NCI-H2029 treated with DMSO at 0.1 percent for 48 hours (cell line): ENCODE measurements around the gene MAP2K6.
A peak's percentile ranks its signal among the peaks of the same experiment; 100 is the strongest.

Experiments
- DNase-seq: peaks from one replicate; lab custom pipeline; 2025; lab: John Stamatoyannopoulos, UW

The MAP2K6 gene

DNA sequence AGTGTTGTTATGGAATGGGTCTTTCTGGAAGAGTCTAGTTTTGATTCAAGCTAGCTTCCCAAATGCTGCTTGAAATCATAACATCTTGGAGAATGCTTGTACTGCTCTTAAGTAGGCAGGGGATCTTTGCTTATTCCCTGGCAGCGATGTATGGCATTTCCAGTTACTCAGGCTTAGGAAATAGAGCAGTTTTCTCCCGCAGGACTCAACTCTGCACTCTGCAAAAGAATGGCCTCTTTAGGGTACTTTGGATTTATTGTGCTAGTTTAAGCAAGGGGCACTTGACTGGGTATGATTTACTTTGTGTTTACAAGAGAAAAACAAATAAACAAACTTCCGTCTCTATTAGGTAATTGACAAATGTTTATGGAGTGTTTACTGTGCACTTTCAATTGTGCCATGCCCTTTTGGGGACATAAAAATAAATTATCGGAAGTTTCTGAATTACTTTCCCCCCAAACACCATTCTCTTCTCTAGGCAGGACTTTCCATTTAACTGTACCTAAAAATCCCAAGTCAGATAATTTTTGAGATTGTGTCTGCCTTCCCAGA, 164.0 kb downstream of the MAP2K6 start:
- peak; percentile 17 for DNase-seq

DNA sequence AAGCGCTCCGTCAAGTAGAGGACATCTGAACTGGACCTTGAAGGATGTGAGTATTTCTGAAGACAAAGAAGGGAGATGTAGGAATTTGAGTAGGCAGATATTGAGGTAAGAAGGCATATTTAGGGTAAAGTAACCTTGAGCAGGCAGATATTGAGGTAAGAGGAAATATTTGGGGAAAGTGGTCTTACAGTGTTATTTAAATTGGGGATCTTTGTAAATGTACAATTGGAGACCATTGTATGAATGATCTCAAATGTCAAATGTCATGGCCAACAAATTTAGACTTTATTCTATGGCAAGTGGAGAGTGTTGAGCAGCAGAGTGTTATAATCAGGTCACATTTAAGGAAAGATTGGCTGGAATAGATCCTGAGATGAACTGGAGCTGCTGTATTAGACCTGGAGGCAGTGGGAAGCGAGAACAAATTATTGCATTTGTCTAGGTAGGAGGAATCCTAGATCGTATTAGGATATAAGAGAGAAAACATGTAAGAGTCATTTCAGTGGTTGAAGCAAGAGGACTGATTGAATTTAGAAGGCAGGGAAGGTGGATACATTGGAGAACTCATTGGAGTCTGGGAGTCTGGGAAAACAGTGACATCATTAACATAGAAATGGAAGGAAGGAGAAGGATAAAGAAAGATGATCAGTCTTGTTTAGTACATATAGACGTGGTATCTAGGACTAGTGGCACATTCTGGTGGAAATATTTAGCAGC, 165.6 kb downstream of the MAP2K6 start:
- DNase-seq = no peak

DNA sequence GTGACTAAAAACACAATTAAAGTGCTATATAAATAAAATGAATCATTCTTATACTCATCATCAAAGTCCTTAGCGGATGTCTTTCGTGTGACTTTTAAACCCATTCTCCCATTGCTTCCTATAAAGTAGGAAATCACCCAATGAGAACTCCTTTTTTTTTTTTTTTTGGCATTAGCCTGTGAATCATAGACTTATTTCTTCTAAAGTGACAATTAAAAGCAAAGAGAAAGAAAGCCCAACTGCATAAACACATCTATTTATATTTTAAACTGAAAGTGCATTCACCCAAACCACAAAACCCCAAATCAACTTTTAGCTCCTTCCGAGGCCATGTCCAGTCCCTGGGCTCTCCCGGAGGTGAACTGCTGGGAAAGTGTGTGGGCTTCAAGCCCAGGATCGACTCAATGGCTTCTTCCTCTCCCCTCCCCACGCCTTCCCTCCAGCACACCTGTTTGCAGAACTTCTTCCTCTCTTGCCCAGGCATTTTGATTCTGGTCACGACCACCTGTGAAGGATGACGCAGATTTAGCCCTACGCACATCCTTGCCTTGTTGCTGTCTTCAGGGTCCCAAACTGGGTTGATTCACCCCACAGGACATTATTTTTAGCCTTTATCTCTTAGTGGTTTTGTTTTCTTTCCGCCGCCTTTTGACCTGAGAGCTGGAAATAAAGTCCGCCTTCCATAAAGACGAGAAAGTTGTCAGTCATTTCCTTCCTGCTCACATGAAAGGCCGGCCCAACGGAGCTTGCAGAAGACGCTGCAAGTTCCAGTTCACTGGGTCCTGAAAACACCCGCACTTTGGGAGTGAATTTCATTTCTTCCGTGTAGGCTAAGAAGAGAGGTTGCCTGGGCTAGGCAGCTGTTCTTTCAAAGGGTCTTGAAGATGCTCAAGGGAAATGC, 166.8 kb downstream of the MAP2K6 start:
- DNase-seq = no peak

DNA sequence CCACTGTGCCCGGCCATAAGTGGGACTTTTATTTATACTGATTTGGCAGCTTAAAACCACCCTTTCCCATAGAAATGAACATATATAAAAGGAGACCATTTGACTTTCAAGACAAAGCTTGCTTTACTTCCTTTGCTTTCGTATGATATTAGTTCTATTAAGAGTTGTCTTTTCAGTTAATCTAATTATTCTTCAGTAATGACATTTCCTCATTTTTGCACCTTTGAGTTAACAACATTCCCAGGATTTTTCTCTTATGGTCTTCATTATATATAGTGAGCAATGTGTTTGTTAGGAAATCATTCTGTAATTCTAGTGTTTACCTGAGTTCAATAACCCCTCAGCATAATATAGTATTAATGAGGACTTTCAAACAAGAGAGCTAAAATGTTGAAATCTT, 173.8 kb downstream of the MAP2K6 start:
- no peak for DNase-seq

DNA sequence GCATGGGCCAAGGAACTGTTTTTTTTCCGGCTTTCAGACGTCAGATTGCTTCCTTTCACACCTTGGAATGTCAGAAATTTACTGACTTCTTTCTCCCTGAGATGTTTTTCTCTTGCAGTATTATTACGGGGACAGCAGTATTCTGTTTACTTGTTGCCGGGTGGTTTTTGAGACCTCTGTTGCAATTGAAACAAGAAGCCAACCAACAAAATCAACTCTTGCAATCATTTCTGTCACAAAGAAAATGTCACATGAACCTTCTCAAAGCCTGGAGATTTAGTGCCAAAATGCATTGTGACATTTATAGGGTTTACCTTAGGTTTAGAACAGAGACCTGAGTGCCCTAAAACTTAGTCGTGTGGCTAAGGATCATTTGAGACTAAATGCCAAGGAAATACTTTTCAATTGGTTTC, 174.3 kb downstream of the MAP2K6 start:
- DNase-seq = no peak

DNA sequence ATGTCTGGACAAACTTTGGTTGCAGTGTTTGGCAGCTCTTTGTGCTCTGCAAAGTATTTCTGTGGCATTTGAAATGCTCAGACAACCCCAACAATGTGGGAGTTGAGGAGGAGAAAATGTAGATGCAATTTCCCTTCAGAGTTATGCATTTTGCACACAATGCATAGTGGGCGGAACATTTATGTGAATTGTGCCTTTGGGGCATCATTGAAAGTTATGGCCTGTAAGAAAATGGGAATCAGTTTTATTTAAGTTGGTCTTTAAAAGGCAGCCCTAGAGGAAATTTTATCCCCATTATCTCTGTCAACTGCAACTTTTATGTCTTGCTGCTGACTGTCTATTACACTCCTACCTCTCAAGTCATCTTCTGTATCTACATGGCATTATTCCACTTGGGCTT, 176.2 kb downstream of the MAP2K6 start:
- no peak for DNase-seq

DNA sequence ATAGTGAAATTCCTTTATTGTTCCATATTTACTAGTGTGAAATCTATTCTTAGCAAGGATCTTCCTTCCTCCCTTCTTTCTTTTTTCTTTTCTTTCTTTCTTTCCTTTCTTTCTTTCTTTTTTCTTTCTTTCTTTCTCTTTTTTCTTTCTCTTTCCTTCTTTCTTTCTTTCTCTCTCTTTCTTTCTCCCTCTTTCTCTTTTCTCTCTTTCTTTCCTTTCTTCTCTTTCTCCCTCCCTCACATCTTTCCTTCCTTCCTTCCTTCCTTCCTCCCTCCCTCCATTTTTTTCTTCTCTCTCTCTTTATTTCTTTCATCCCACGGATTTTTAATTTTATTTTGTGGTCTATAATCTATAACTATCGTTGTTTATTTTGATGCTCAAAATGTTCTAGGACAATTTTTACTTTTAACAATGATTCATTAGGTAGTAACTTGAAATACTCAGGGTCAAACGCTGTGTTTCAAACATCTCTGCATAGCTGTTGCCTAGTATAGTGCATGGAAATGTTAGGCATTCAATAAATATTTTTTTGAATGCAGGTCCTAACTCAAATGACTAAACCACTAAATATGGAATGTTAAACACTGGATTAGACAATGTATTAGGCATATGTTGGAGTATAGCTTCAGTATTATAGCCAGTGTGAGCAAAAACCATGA, 178.3 kb downstream of the MAP2K6 start:
- DNase-seq = no peak

DNA sequence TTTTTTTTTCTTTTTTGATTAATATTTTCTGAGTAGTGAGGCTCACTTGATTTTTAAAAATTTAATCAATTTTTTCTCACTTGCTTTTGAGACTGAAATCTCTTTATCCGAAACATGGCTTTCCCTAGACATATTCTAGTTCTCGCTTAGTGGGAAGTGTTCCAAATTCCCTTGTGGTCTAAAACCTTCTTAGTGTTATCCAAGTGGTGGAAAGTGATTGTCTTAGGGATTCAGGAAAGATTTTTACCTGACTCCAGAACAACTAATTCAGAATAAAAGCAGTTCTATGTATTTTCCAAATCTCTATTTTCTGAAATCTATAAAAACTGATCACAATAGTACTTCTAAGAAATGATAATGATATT, 178.8 kb downstream of the MAP2K6 start:
- no peak for DNase-seq

DNA sequence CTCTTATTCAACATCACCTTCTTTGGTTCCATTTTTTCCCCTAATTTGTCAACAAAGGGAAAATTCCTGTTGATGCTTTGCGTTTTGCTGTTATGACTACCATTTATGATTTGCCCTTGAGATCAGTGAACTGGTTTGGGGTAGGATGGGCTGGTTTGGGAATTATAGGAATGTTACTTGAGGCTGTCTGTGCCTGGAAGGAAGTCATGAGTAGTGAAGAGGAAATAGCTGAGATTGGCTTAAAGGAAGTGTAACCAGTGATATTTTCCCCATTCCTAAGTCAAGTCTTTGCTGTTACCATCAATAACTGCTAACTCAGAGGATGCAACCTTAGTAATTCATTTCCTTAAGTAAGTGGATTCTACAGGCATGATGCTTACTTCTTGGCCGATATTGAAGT, 179.2 kb downstream of the MAP2K6 start:
- DNase-seq = no peak

DNA sequence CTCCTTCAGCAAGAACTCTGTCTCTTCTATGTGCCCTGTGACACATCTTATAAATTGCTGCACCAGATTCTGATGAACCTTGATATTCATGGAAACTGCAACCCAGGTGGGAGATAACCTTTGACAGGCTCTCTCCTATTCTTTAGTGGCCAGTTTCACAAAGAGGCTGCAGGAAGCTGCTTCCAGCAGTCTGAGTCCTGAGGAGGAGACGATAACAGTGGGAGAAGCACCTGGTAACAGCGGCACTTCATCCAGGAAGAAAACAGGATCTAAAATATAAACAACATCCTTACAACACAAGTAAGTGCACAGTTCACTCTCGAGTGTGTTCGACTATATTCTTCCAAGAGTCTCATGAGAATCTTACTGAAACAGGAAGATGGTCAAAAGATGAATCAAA, 180.1 kb downstream of the MAP2K6 start:
- DNase-seq = no peak

DNA sequence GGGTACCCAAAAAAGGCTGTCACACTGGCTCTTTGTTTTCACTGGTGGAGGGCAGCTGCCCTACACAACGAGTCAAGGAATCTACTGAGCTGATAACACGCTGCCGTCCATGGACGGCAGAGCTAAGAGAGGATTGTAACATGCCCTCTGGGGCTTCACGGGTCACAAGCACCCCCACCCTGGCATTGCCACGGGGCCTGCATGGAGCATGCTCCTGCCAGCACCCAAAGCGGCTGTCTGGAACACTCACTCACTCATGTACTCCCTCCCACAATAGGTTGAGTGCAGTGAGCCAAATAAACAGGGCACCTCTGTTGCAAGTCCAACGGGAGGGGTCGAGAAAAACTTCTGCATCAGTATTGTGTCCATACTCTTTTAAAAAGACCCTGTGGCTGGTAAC, 181.6 kb downstream of the MAP2K6 start:
- DNase-seq = no peak

DNA sequence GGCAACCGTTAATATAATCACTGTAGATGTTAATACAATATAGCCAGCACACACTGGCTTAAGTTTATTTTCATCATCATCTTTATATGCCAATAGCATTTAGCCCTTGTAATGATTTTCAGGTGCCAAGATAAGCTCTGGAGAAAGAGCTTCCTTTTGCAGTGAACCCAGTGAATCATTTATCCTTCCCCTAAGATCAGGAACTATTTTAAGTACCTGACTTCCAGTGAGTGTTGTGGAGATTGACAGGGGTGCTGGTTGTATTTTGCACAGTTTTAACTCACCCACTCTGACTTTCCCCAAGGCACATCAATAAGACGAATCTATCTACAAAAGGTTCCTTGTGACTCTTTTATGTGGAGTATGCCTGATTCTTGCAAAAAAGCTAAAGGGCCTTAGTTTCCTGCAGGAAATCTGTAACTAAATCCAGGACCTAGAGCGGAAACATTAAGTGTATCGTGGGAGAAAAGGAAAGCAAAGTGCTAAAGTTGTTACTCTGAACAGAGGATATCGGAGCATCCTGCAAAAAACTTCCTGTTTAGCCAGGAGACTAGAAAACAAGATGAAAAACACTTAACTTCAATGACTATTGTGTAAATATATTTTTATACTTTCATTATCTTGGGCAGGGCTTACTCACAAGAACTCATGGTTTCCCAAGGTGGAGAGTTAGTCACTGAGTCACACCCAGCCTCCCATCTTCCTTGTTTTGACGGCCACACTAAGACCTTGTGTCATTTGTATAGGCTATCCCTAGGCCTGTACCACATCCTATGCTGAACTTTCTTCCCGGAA, 183.6 kb downstream of the MAP2K6 start:
- no peak for DNase-seq

DNA sequence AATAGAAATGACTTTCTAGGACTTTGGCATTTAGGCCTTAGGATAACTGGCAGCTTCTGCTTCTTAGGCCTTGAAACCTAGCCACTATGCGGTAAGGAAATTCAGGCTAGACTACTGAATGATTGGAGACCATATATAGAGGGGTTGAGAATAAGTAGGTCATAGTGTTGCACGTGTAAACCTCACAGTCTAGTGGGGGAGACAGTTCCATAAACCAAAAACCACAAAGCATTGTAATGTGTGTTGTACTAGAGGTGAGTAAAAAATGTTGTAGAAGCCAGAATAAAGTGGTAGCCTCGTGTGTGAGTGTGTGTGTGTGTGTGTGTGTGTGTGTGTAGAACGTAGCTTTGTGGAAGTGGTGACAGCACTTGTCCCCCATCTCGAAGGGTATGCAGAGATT, 188.5 kb downstream of the MAP2K6 start:
- DNase-seq = no peak
